AG20443 (cell line): ENCODE measurements around the gene RBBP5.

Source experiments
- DNase-seq: peaks from one replicate; pipeline ENCODE4 v3.0.0; 2012; ENCODE audit warnings: low spot score, mixed read lengths

Gene RBBP5

DNA sequence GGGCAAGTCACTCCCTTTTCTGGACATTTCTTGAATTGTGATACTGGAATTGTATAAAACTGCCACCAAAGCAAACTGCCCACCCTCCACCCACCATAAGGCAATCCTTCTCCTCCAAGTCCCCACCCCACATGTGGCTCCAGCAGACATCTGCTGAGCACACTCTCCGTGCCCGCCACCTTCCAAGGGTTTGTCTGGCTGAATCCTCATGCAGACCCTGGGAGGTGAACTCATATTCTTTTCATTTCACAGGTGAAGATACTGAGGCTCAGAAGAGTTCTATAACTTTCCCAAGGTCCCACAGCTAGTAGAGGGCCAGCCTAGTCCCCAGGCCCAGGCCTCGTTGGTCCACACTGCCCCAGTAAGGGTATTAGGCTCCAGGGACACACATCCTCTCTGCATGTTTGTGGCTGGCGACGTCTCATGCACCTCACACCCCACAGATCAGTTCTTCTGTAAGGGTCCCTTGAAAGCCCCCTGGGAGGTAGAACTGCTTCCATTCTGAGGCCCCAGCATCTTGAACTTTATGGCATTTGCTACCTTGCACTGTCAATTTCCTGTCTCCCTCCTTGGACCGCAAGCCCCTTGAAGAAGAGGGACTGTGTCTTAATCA, 64.7 kb downstream of the RBBP5 start:
- no peak for DNase-seq

DNA sequence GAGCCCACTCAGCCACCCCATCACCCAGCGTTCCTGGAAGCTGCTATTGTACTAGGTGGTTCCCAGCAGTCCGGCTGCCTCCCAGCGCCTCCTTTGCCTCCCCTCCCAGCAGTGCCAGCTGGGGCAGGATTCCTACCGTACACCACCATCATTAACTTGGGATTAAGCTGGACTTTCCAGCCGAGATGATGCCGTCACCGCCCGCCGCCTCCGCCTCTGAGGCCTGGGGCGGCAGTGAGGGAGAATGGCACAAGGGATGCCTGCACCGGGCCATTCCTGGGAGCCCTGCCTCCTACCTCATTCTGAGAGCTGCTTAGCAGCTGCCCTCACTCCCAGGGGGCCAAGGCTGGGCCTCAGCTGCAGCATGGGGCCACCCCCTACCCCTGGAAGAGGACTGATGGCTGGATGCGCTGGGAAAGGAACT, 65.6 kb downstream of the RBBP5 start:
- no peak for DNase-seq

GRCh38 chr1:205054013-205054412, 67.8 kb downstream of the RBBP5 start:
- no peak for DNase-seq

- no peak for DNase-seq
Measured at GRCh38 chr1:205053296-205053695, 68.5 kb downstream of the RBBP5 start.

DNA sequence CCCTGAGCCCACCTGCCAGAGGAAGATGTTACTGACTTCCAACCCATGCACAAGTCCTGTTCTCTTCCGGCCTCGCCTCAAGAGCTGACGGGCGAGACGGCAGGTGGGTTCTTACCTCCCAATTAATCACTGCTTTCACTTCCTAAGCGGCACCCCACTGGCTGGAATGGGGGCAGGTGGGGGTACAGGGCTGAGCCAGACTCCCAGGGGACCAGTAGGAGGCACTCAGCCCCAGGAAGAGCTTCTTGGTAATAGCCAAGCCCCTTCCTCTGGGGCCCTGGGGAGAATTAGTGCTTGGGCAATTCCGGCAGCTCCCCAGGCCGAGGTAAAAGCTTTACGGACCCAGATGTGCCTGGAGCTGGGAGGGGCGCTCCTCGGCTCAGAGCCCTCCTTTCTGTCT, 69.1 kb downstream of the RBBP5 start:
- no peak for DNase-seq

GRCh38 chr1:205049479-205049878, 72.3 kb downstream of the RBBP5 start:
- DNase-seq = no peak

DNA sequence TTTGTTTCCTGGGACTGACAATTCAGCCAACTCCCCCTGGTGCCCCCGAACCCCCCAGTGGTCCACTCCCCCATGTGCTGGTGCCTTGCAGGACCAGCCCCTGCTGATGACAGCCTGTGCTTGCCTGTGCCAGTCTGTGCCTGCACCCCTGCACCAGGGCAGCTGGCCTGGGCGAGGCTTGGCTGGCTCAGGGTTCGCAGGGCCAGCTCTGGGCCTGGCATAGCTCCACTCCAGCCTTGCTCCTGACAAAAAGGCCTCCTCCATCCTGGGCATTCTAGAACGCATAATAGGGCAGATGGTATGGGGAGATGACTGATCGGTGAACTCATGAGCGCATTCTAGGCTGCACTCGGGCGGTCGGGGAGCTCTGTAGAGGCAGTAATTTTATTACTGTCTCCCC, 73.4 kb downstream of the RBBP5 start:
- no peak for DNase-seq

- no peak for DNase-seq
Measured at GRCh38 chr1:205047764-205048231, 74.0 kb downstream of the RBBP5 start.

- DNase-seq = no peak
Measured at GRCh38 chr1:205046870-205047269, 74.9 kb downstream of the RBBP5 start.

DNA sequence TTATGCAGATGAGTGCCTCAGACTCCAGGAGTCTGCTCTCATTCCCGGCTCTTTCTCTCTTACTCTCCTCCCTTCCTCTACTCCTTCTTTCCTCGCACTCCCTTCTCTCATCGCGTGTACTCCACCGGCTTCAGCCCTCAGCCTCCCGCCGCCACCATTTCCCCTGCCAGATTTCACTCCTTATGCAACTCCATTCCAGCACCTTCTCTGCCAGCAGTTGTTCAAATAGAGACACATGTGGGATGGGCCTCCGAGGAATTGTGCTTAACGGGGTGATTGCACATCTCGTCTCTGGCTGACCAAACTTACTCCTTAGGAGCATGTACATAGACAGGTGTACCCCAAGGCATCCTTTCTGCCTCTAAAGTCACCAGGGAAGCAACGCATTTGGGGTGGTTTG, 76.6 kb downstream of the RBBP5 start:
- DNase-seq = no peak

DNA sequence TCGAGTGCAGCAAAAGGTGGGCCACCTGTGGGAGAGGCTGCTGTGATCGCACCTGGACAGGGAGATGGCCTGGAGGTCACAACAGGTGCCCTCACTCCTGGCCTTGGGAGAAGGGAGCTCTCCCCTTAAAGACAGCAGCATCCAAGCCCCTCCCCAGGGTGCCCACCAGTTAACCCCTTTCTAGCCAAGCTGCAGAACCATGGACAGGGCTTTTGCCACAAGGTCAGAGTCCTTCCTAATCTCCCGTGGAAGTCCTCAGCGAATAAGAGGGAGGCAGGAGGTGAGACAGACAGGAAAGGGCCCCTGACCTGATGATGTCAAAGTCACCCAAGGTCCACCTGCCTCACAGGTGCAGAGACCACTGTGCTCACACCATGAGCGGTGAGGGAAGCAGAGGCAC, 77.0 kb downstream of the RBBP5 start:
- DNase-seq = no peak

DNA sequence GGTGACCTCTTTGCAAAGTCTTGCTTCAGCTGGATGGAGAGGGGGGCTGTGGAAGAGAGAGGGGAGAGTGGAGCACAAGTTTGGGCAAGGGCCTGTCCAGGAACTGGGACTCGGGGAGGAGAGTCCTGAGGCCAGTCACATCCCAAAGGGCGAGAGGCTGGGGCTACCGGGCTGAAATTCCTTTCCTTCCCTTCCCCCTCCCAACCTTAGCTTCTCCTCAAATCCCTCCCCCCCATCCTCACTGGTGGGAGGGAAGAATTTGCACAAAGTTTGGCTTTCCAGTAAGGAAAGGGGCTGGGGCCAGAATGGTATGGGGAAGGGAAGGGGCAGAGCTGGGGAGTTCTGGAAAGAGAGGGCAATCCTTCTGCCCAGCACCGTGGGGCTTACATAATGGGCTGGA, 77.9 kb downstream of the RBBP5 start:
- DNase-seq = no peak

DNA sequence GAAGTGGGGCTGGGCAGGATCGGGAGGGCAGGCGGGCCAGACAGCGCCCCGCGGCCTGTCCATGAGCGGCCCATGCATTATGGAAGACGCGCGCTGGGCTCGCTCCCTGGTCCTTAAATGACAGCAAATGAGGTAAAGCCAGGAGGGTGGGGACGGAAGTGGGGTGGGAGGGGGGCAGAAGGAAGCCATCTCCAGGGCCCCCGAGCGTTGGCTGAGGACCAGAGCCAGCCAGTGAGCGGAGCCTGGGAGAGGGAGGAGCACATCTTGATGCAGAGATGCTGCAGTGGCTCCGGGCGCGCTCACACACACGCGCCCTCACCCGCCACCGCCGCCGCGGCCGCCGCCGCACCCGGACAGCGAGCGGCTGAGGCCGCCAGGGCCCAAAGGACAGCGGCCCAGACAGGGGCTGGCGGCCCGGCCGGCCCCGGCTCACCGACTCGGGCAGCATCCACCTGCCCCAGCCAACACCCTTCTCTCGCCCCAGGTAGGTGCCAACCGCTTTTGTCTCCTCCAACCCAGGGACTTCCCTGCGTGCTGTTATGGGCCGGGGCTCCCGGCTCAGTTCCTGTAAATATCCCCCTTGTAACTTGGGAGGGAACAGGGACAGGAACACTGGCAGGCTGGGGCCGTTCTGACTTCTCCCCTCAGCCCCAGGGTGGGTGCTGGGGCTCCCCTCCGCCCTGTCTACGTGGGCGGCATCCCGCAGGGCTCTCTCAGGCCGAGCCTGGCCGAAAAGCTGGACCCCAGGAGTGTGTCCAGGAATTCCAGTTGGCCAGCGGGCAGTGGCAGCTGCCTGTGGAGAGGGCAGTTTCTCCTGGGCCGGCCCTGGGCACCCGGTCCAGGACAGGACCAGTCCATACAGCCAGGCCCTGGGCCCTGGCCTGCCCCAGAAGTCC, 78.6 kb downstream of the RBBP5 start, which contains the start of gene CNTN2:
TSS of gene CNTN2 (plus strand) at position 302 of the 896 bp plus-strand sequence. CDS start 9,974 bp downstream, outside the sequence.
- DNase-seq = peak; percentile 45

DNA sequence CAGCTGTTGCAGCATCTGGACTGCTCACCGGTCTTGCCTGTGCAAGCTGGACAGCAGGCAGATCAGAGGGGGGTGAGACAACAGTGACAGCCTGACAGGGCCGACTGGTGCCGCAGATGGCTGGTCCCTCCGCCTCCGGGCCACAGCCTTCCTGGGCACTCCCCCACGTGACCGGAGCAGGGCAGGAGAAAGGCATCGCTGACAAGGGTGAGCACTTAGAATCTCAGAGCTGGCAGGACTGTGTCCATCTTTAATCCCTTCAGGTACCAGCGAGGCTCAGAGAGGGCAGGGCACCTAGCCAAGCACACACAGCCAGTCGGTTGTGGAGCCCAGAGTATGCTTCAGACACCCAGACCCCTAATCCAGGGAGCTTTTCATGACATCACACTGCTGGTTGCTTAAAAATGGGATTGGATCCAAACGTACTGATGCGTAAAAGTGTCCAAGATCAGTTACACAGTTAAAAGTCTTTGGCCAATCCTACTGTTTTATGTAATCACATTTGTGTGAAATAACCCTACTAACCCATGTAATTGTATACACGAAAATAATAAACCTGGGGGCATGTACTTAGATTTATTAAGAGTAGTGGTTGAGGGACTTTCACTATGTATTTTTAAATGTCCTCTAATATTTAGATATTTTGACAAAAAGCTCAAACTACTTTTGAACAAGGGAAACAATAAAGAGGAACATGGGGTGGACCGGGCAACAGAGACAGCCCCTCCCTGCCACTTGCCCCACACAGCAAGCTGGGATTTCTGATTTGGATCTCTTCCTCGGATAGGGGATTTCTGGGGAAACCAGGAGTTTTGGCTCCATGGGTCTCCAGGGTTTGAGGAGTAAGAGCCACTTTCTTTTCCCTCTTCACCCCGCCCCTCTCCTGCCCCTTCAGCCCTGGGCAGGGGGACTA, 79.5 kb downstream of the RBBP5 start:
- no peak for DNase-seq

DNA sequence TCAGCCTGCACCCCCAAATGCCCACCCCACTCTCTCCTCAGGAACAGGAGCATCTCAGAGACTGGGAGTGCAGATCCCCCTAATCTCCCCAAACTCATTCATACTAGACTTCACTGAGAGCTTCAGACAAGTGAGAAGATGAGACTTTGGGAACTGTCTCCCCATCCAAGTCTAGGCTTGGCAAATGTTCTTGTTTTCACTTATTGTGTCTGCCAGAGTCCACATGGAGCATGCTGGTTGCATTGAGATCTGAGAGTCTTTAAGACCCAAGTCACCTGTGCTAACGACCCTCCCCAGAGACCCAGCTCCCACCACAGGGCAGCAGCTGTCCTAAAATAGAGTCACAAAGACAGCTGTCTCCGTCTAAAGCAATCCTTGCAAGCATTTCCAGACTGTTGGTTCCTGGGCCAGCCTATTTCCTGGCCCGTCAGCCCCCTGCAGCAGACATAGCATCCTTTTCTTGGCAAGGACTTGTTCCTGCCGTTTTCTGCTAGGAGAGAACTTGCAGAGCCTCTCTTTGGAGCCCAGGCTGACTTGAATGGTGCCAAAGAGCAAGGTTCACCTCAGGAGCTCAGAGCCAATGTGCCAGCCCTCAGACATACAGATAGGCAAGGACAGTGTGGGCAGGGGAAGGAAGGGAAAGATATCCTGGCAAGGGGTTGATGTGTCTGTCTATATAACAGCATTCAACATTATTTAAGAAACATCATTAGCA, 80.6 kb downstream of the RBBP5 start:
- DNase-seq = no peak

DNA sequence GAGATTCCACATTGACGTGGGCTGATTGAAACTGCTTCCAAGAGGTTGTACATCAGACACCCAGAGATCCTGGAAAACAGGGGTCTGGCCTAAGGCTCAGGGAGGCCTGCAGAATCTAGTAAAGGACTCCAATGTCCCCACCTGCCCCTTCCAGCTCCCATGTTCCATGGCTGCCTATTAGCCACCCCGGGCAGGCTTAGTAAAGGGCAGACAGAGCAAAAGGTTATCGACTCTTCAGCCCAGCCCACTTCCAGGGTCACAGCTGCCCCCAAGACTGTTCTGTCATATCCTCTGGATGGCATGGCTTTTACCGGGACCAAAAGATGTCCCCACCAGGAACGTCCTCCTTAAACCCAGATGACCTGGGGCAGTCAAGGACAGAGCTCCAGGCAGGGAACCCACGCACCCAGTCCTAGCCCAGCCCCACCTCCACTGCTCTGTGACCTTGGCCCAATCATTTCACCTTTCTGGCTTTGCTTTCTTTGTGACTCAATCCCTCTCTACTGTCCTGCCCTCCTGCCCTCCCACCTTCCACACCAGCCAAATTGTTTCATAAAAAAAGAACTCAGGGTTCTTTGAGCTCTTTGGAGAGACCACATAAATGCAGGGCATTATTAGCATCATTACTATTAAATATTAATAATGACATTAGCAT, 83.5 kb downstream of the RBBP5 start:
- no peak for DNase-seq

DNA sequence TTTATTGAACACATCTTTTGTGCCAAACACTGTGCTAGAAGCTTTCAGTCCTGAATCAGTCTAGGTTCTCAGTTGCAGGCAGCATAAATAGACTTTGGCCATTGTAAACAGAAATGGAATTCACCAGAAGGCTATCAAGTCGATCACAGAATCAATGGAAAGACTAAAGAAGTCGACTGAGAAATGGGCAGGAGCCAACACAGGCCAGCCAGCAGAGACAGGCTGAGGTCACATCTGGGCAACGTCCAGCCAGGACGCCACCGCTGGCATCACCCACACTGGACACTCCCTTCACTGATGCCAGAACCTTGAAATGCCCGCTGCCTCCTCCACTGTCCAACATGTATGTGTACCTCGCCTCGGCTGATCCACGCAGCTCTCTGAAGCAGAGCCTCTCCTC, 84.2 kb downstream of the RBBP5 start:
- DNase-seq = no peak
